ENCODE measurements around the gene SETD5. TPM values are rescaled to one million over a fixed set of nuclear protein-coding genes. Genes with fewer than 3 reads are reported as not detected.

The SETD5 gene
- total and polyA plus RNA-seq, 9 donors, result 30.8 to 140 (median 97.6) TPM

- TF ChIP-seq CTCF (IDR thresholded peaks at IDR 0.05) (no peak), POLR2A (IDR thresholded peaks at IDR 0.05) (no peak), EP300 (IDR thresholded peaks at IDR 0.05) (no peak)
- intact Hi-C loops (cut with DNase I), result no loop called here
- H3K4me1 ChIP-seq (ENCODE audit: insufficient read depth), result peaks cover 5% of the 10 kb centered on the region
These were observed 1.7 kb upstream of the SETD5 start for GRCh38 chr3:9395570-9396300.

GRCh38 chr3:9396301-9396631 lies 1.1 kb upstream of the SETD5 start:
- peak overlapping the region; percentile 85 for H3K4me3 ChIP-seq
- intact Hi-C loops (cut with DNase I), result no loop called here
- H3K27me3 ChIP-seq, result no peaks in the 10 kb centered on the region
- H3K4me1 ChIP-seq (ENCODE audit: insufficient read depth), result peaks cover 5% of the 10 kb centered on the region
- TF ChIP-seq CTCF (IDR thresholded peaks at IDR 0.05), result peak in 1 of 3 donors; percentile 28
- peak; percentile 28 for TF ChIP-seq POLR2A (IDR thresholded peaks at IDR 0.05)
- no peak for TF ChIP-seq EP300 (IDR thresholded peaks at IDR 0.05)
- H3K36me3 ChIP-seq, result no peaks in the 10 kb centered on the region
- peak in 1 of 5 donors; percentile 88 for DNase-seq
- H3K9me3 ChIP-seq, result no peaks in the 10 kb centered on the region
- 0 to 1% (median 1%) methylated on average over 11 to 25 of the region's 25 CpGs for WGBS, 3 donors
- H3K27ac ChIP-seq, result peak overlapping the region; percentile 92 to 97

More at GRCh38 chr3:9395570-9396300, 1.7 kb upstream of the SETD5 start:
- H3K9me3 ChIP-seq, result no peaks in the 10 kb centered on the region
- H3K27me3 ChIP-seq, result no peaks in the 10 kb centered on the region
- H3K4me3 ChIP-seq, result peak overlapping the region; percentile 85
- peak overlapping the region; percentile 92 to 97 for H3K27ac ChIP-seq
- DNase-seq, result no peak
- 6 to 8% (median 8%) methylated on average over 15 of the region's 15 CpGs for WGBS, 3 donors
- H3K36me3 ChIP-seq, result no peaks in the 10 kb centered on the region

- 0% methylated on average over 69 to 71 of the region's 71 CpGs for WGBS, 3 donors
- Histone ChIP-seq H3K4me3 (peak overlapping the region; percentile 85), H3K9me3 (no peaks in the 10 kb centered on the region), H3K4me1 (ENCODE audit: insufficient read depth) (peaks cover 5% of the 10 kb centered on the region), H3K36me3 (no peaks in the 10 kb centered on the region), H3K27ac (peak overlapping the region; percentile 92 to 97), H3K27me3 (no peaks in the 10 kb centered on the region)
- TF ChIP-seq POLR2A (IDR thresholded peaks at IDR 0.05) (no peak), EP300 (IDR thresholded peaks at IDR 0.05) (no peak), CTCF (IDR thresholded peaks at IDR 0.05) (peak in 1 of 3 donors; percentile 1)
- intact Hi-C loops (cut with DNase I), result no loop called here
- peak; percentile 98 to 99 (median 99) for DNase-seq
These were observed 633 bp upstream of the SETD5 start for GRCh38 chr3:9396632-9397331.

- intact Hi-C loops (cut with DNase I), result no loop called here
- TF ChIP-seq CTCF (IDR thresholded peaks at IDR 0.05) (no peak), EP300 (IDR thresholded peaks at IDR 0.05) (no peak), POLR2A (IDR thresholded peaks at IDR 0.05) (no peak)
- 0 to 1% (median 1%) methylated on average over 38 to 47 of the region's 47 CpGs for WGBS, 3 donors
- H3K36me3 ChIP-seq, result no peaks in the 10 kb centered on the region
- H3K27me3 ChIP-seq, result no peaks in the 10 kb centered on the region
- H3K9me3 ChIP-seq, result no peaks in the 10 kb centered on the region
- H3K4me3 ChIP-seq, result peak overlapping the region; percentile 85
- DNase-seq, result peak; percentile 53 to 70 (median 61)
- H3K27ac ChIP-seq, result peak overlapping the region; percentile 92 to 97
- peaks cover 13% of the 10 kb centered on the region for H3K4me1 ChIP-seq (ENCODE audit: insufficient read depth)
These were observed 688 bp downstream of the SETD5 start for GRCh38 chr3:9397906-9398699.
